NCI-H1092 treated with DMSO at 0.1 percent for 48 hours (cell line): ENCODE results near the gene HELLS.
A peak's percentile ranks its signal among the peaks of the same experiment; 100 is the strongest.
"Not testable (repeated sequence)": the region's sequence is repeated elsewhere in the genome, so short reads cannot be mapped to it uniquely, and the experiment has no call there.

Experiments used
- DNase-seq: peaks from one replicate; lab custom pipeline; 2025; lab: John Stamatoyannopoulos, UW

Gene HELLS

GRCh38 chr10:94607111-94607510, 61.5 kb downstream of the HELLS start:
- DNase-seq = no peak

GRCh38 chr10:94608559-94608958, 63.0 kb downstream of the HELLS start:
- DNase-seq = no peak

- no peak for DNase-seq
Measured at GRCh38 chr10:94614558-94614957, 69.0 kb downstream of the HELLS start.

- no peak for DNase-seq
Measured at GRCh38 chr10:94617389-94617944, 71.9 kb downstream of the HELLS start.

GRCh38 chr10:94622666-94623205, 77.1 kb downstream of the HELLS start:
- DNase-seq = no peak

GRCh38 chr10:94623572-94623971, 78.0 kb downstream of the HELLS start:
- DNase-seq = no peak

- no peak for DNase-seq
Measured at GRCh38 chr10:94626476-94626875, 80.9 kb downstream of the HELLS start.

GRCh38 chr10:94627511-94627910, 81.9 kb downstream of the HELLS start:
- DNase-seq = no peak

- peak; percentile 0 for DNase-seq
Measured at GRCh38 chr10:94630017-94630688, 84.6 kb downstream of the HELLS start.

GRCh38 chr10:94631077-94631875, 85.7 kb downstream of the HELLS start:
- no peak for DNase-seq

- DNase-seq = no peak
Measured at GRCh38 chr10:94632954-94633353, 87.4 kb downstream of the HELLS start.

- DNase-seq = not testable (repeated sequence)
Measured at GRCh38 chr10:94638097-94638496, 92.5 kb downstream of the HELLS start.

- no peak for DNase-seq
Measured at GRCh38 chr10:94639902-94640301, 94.3 kb downstream of the HELLS start.

- no peak for DNase-seq
Measured at GRCh38 chr10:94640562-94640961, 95.0 kb downstream of the HELLS start.

- DNase-seq = no peak
Measured at GRCh38 chr10:94641480-94641879, 95.9 kb downstream of the HELLS start.

- DNase-seq = no peak
Measured at GRCh38 chr10:94644352-94644751, 98.8 kb downstream of the HELLS start.

- DNase-seq = no peak
Measured at GRCh38 chr10:94645285-94645684, 99.7 kb downstream of the HELLS start.
